ENCODE data around the gene PRDM8. TPM values are rescaled to one million over a fixed set of nuclear protein-coding genes. Genes with fewer than 3 reads are reported as not detected.

Gene PRDM8
- total RNA-seq = 0.25 TPM in 1 of 2 replicates, not detected in the other

GRCh38 chr4:80196922-80197573 lies at the start of gene PRDM8:
Gene PRDM8 (plus strand): TSS chr4:80197503. CDS start chr4:80200081, 2,578 bp downstream.

Other genes starting within 250 kb of the PRDM8 start
- 5.8 and 27.6 TPM in 2 replicates for gene ANTXR2, start 124.3 kb upstream of the PRDM8 start, total RNA-seq
- 0.16 and 0.25 TPM in 2 replicates for gene FGF5, start 69.2 kb downstream of the PRDM8 start, total RNA-seq
- not detected in 2 replicates for gene CFAP299, start 138.2 kb downstream of the PRDM8 start, total RNA-seq

Data from bladder microvascular endothelial cell (primary cell).